NCI-H1105 treated with DMSO at 0.1 percent for 48 hours (cell line): ENCODE data around the gene BAZ2B.
"Not testable (repeated sequence)": the region's sequence is repeated elsewhere in the genome, so short reads cannot be mapped to it uniquely, and the experiment has no call there.

Experiments
- DNase-seq: peaks from one replicate; lab custom pipeline; 2025; lab: John Stamatoyannopoulos, UW

Gene BAZ2B

GRCh38 chr2:159616286-159616701 is at the start of gene BAZ2B:
Gene BAZ2B (minus strand): TSS chr2:159616548. CDS start chr2:159478719, 137,829 bp downstream.
- DNase-seq = peak; percentile 56

- no peak for DNase-seq
Observed at GRCh38 chr2:159661286-159661685, 44.9 kb upstream of the BAZ2B start.

- DNase-seq = no peak
Observed at GRCh38 chr2:159658881-159659873, 42.8 kb upstream of the BAZ2B start.

GRCh38 chr2:159653962-159654361 is 37.6 kb upstream of the BAZ2B start:
- no peak for DNase-seq

- DNase-seq = no peak
Observed at GRCh38 chr2:159651884-159652283, 35.5 kb upstream of the BAZ2B start.

GRCh38 chr2:159650574-159650973 is 34.2 kb upstream of the BAZ2B start:
- no peak for DNase-seq

- no peak for DNase-seq
Observed at GRCh38 chr2:159648643-159649042, 32.3 kb upstream of the BAZ2B start.

- DNase-seq = no peak
Observed at GRCh38 chr2:159647667-159648066, 31.3 kb upstream of the BAZ2B start.

GRCh38 chr2:159640176-159640575 is 23.8 kb upstream of the BAZ2B start:
- DNase-seq = no peak

- DNase-seq = no peak
Observed at GRCh38 chr2:159639712-159640111, 23.4 kb upstream of the BAZ2B start.

GRCh38 chr2:159639071-159639470 is 22.7 kb upstream of the BAZ2B start:
- DNase-seq = no peak

GRCh38 chr2:159637988-159638501 is 21.7 kb upstream of the BAZ2B start:
- DNase-seq = no peak

GRCh38 chr2:159637240-159637639 is 20.9 kb upstream of the BAZ2B start:
- no peak for DNase-seq

GRCh38 chr2:159635006-159635789 is 18.9 kb upstream of the BAZ2B start:
- no peak for DNase-seq

GRCh38 chr2:159633219-159633618 is 16.9 kb upstream of the BAZ2B start:
- no peak for DNase-seq

- not testable (repeated sequence) for DNase-seq
Observed at GRCh38 chr2:159625628-159626027, 9.3 kb upstream of the BAZ2B start.

- no peak for DNase-seq
Observed at GRCh38 chr2:159623436-159623835, 7.1 kb upstream of the BAZ2B start.

- DNase-seq = no peak
Observed at GRCh38 chr2:159622966-159623365, 6.6 kb upstream of the BAZ2B start.

- no peak for DNase-seq
Observed at GRCh38 chr2:159620796-159621195, 4.4 kb upstream of the BAZ2B start.

GRCh38 chr2:159617646-159618045 is 1.3 kb upstream of the BAZ2B start:
- DNase-seq = peak; percentile 86

- no peak for DNase-seq
Observed at GRCh38 chr2:159617100-159617499, 752 bp upstream of the BAZ2B start.
